Measurements from ENCODE around the gene SPATS2L. TPM values are rescaled to one million over a fixed set of nuclear protein-coding genes. Genes with fewer than 3 reads are reported as not detected.

The SPATS2L gene
- total RNA-seq, 1 donor from 2014 or later = 92.7 TPM

DNA sequence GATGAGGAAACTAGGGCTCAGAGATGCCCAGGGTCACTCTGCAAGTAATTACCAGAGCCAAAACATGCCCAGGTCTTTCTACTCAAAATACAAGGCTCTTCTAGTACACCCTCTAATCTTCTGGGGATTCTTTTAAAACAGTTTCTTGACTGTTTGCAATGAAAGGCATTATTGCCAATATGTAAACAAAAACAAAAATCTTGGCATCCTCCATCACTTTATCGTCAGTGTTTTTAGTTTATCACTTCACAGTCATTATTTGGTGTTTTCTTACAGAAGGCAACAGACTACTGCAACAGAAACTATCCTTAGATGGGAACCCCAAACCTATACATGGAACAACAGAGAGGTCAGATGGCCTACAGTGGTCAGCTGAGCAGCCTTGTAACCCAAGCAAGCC, 132.4 kb downstream of the SPATS2L start:
- ATAC-seq (no peak), DNase-seq (no peak)
- Histone ChIP-seq H3K4me3 (no peak overlapping the region), H3K27me3 (no peaks in the 10 kb centered on the region), H3K27ac (no peak overlapping the region), H3K9me3 (no peaks in the 10 kb centered on the region), H3K4me1 (no peaks in the 10 kb centered on the region), H3K36me3 (peaks cover 19% of the 10 kb centered on the region)
- intact Hi-C loops (cut with DNase I) = no loop called here
- TF ChIP-seq, protein P1, sequence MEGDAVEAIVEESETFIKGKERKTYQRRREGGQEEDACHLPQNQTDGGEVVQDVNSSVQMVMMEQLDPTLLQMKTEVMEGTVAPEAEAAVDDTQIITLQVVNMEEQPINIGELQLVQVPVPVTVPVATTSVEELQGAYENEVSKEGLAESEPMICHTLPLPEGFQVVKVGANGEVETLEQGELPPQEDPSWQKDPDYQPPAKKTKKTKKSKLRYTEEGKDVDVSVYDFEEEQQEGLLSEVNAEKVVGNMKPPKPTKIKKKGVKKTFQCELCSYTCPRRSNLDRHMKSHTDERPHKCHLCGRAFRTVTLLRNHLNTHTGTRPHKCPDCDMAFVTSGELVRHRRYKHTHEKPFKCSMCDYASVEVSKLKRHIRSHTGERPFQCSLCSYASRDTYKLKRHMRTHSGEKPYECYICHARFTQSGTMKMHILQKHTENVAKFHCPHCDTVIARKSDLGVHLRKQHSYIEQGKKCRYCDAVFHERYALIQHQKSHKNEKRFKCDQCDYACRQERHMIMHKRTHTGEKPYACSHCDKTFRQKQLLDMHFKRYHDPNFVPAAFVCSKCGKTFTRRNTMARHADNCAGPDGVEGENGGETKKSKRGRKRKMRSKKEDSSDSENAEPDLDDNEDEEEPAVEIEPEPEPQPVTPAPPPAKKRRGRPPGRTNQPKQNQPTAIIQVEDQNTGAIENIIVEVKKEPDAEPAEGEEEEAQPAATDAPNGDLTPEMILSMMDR (IDR thresholded peaks at IDR 0.05) = no peak

DNA sequence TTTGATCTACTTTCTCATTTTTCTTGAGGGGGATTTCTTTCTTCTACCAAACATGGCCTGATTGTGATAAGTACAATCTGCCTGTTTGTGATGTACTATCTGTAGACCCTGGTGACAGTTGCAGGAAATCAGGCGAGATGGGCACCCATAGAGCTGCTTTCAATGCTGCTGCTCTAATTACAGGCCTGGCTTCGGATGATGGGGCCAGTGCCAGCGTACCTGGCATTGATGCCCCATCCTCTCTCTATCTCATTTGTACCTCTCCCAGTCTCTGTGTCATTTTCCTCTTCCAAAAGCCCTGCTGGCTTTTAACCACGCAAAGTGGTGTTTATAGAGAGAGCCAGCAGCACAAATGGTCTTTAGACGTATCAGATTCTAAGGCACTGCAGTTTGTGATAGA, 133.5 kb downstream of the SPATS2L start:
- H3K27ac ChIP-seq = no peak overlapping the region
- DNase-seq (no peak), ATAC-seq (no peak)
- H3K9me3 ChIP-seq = no peaks in the 10 kb centered on the region
- H3K27me3 ChIP-seq = no peaks in the 10 kb centered on the region
- H3K4me1 ChIP-seq = no peaks in the 10 kb centered on the region
- intact Hi-C loops (cut with DNase I) = no loop called here
- no peak overlapping the region for H3K4me3 ChIP-seq
- TF ChIP-seq, protein P1 (IDR thresholded peaks at IDR 0.05) = no peak
- peaks cover 19% of the 10 kb centered on the region for H3K36me3 ChIP-seq

DNA sequence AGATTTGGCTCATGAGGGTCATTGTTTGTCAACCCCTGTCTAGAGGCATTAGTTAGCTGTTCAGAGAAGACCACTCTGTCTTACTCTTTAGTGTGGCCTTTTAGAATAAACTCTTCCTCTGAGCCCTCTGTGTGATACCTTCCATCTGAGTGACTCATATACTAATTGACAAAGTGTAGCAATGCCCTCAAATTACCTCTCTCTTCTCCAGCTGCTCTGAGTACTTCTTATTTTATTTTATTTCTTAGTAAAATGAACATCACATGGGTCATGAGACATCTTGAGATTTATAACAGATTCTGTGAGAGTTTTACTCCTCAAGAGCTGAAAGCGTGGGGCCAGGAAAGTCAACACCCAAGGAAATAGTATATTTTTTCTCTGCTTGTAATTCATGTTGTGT, 136.0 kb downstream of the SPATS2L start:
- no peaks in the 10 kb centered on the region for H3K9me3 ChIP-seq
- intact Hi-C loops (cut with DNase I) = no loop called here
- DNase-seq (no peak), ATAC-seq (no peak)
- no peaks in the 10 kb centered on the region for H3K27me3 ChIP-seq
- H3K27ac ChIP-seq = no peak overlapping the region
- peaks cover 19% of the 10 kb centered on the region for H3K36me3 ChIP-seq
- no peaks in the 10 kb centered on the region for H3K4me1 ChIP-seq
- TF ChIP-seq, protein P1 (IDR thresholded peaks at IDR 0.05) = no peak
- no peak overlapping the region for H3K4me3 ChIP-seq

DNA sequence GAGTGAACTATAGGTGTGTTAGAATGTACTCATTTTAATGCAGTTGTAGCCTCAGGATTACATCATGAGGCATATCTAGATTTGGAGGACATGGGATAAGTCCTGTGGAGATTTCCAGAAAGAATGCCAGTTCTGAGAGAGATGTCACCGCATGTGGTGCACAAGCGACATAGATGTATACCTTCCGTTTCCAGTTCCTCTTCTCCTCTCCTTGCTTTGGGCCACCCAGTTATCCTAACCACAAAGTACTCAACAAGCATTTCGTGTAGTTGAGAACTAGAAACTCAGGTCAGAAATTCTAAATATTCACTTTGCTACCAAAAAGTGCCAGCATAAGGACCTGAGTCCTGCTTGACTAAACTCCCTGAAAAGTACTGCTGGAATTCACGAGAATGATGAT, 136.9 kb downstream of the SPATS2L start:
- Histone ChIP-seq H3K4me1 (no peaks in the 10 kb centered on the region), H3K9me3 (no peaks in the 10 kb centered on the region), H3K4me3 (no peak overlapping the region), H3K27me3 (no peaks in the 10 kb centered on the region), H3K27ac (no peak overlapping the region), H3K36me3 (peaks cover 19% of the 10 kb centered on the region)
- ATAC-seq = no peak
- TF ChIP-seq, protein P1 (IDR thresholded peaks at IDR 0.05) = no peak
- intact Hi-C loops (cut with DNase I) = no loop called here
- no peak for DNase-seq

DNA sequence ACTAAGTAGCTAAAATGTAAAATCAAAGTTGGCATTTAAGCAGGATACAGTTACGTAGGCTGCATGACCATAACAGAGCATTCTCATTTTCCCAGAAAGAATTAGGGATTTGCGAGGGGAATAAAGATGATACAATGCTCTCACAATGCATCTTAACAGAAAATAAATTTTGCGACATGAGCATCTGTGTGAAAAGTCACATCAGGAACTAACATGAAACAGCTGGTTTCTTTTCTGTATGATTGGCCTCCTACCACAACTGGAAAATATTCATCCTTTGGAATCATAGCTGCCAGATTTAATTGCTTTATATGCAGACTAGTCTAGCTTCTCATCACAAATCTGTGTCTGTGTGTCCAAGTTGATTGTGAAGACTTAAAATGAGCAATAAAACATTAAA, 137.4 kb downstream of the SPATS2L start:
- Histone ChIP-seq H3K4me3 (no peak overlapping the region), H3K27ac (no peak overlapping the region), H3K27me3 (no peaks in the 10 kb centered on the region), H3K4me1 (no peaks in the 10 kb centered on the region), H3K36me3 (peaks cover 19% of the 10 kb centered on the region), H3K9me3 (no peaks in the 10 kb centered on the region)
- DNase-seq (no peak), ATAC-seq (no peak)
- TF ChIP-seq, protein P1 (IDR thresholded peaks at IDR 0.05) = no peak
- intact Hi-C loops (cut with DNase I) = no loop called here

DNA sequence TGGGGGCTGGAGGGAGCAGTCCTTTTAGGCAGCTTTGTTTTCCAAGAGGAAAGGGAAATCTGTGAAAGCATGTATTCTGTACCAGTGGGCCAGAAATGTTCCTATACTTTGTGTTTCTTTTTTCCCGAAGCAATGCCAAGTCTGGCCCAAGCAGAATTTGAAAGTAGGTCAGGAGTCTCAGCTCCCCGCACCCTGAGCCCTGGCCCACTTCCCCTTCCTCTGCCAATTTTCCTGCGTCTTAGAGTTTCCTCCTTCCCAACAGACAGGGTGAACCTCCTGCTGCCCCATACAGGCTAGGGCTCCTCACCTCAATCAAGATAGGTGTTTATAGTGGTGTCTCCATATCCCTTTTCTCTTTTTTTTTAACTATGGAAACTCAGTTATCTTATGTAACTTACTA, 138.0 kb downstream of the SPATS2L start:
- H3K4me1 ChIP-seq = no peaks in the 10 kb centered on the region
- H3K4me3 ChIP-seq = no peak overlapping the region
- H3K36me3 ChIP-seq = peaks cover 19% of the 10 kb centered on the region
- TF ChIP-seq, protein P1 (IDR thresholded peaks at IDR 0.05) = no peak
- intact Hi-C loops (cut with DNase I) = no loop called here
- DNase-seq (no peak), ATAC-seq (peak; percentile 36)
- no peaks in the 10 kb centered on the region for H3K27me3 ChIP-seq
- no peaks in the 10 kb centered on the region for H3K9me3 ChIP-seq
- no peak overlapping the region for H3K27ac ChIP-seq
